ENCODE measurements around the gene RPS18. TPM values are rescaled to one million over a fixed set of nuclear protein-coding genes. Genes with fewer than 3 reads are reported as not detected.

RPS18 gene
- total and polyA plus RNA-seq, 2 of the 13 experiments (the other 11 are each of a cell fraction or from before 2014, with no cell fraction given) = 3,896 to 5,806 TPM

DNA sequence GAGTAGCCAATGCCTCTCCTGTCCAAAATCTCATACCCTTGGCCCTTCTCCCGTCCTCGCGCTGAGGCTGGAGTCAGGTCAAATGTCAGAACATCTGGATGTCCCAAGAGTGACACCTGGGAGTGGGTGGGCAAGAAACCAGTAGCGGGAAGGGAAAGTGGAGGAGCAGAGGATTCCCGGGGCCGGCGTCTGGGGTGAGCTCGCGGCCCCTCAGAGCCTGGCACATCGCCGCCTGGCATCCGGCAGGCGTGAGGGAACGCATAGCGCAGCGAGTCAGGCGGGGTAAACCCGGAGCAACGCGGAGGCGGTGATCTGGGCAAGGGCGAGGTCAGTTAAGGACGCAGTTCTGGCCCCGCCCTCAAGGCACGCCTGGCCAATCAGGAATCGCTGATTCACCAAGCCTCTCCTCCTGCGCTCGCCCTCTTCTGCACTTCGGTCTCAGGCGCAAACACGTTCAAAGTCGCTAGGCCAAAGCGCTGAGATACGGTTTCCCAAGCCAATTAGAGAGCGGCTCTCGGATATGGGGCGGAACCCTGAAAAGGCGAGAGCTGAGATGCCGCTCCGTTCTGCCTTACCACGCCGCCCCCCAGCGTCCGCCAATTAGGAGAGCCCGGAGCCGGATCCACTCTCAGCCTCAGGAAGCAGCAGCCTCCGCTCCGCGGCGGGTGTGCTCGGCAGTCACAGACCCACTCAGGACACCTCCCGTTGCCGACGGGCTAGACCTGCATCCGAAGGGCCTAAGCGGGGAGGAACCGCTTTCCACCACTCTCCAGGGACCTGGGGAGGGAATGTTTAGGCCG is 22.7 kb upstream of the RPS18 start (continued):
- TF ChIP-seq, protein P1, sequence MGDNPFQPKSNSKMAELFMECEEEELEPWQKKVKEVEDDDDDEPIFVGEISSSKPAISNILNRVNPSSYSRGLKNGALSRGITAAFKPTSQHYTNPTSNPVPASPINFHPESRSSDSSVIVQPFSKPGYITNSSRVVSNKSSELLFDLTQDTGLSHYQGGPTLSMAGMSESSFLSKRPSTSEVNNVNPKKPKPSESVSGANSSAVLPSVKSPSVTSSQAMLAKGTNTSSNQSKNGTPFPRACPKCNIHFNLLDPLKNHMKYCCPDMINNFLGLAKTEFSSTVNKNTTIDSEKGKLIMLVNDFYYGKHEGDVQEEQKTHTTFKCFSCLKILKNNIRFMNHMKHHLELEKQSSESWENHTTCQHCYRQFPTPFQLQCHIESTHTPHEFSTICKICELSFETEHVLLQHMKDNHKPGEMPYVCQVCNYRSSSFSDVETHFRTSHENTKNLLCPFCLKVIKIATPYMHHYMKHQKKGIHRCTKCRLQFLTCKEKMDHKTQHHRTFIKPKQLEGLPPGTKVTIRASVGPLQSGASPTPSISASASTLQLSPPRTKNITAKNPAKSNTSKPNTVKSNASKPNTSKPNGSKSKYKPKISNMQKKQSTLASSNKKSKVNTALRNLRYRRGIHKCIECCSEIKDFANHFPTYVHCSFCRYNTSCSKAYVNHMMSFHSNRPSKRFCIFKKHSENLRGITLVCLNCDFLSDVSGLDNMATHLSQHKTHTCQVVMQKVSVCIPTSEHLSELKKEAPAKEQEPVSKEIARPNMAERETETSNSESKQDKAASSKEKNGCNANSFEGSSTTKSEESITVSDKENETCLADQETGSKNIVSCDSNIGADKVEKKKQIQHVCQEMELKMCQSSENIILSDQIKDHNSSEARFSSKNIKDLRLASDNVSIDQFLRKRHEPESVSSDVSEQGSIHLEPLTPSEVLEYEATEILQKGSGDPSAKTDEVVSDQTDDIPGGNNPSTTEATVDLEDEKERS (CRISPR knock-in tag; IDR thresholded peaks at IDR 0.05) = peak; percentile 68
- TF ChIP-seq HCFC1 (IDR thresholded peaks at IDR 0.05; ENCODE audit: low read depth, low read length) = peak; percentile 16
- peak; percentile 100 for TF ChIP-seq RXRB (CRISPR knock-in tag; IDR thresholded peaks at IDR 0.05; ENCODE audit: borderline replicate concordance)
- 0 out of 2 replicates have a peak, but pooled peaks have one; percentile 40 for TF ChIP-seq ZZZ3 (CRISPR knock-in tag; IDR thresholded peaks at IDR 0.05; ENCODE audit: borderline replicate concordance)
- TF ChIP-seq ZNF234 (CRISPR knock-in tag; conservative IDR thresholded peaks at IDR 0.05) = 0 out of 2 replicates have a peak, but pooled peaks have one; percentile 63
- TF ChIP-seq HOXD1 (CRISPR knock-in tag; IDR thresholded peaks at IDR 0.05) = peak; percentile 69
- TF ChIP-seq PAWR (CRISPR knock-in tag; IDR thresholded peaks at IDR 0.05; ENCODE audit: borderline replicate concordance) = peak; percentile 90; the same call in 1 of the 2 replicates
- 0 out of 2 replicates have a peak, but pooled peaks have one; percentile 62 for TF ChIP-seq ZNF232 (CRISPR knock-in tag; IDR thresholded peaks at IDR 0.05; ENCODE audit: borderline replicate concordance)
- TF ChIP-seq ZNF790 (CRISPR knock-in tag; IDR thresholded peaks at IDR 0.05; ENCODE audit: borderline replicate concordance) = peak; percentile 84; the same call in 1 of the 2 replicates
- TF ChIP-seq PHF5A (CRISPR knock-in tag; IDR thresholded peaks at IDR 0.05; ENCODE audit: low read depth, unreplicated experiment) = peak; percentile 62
- TF ChIP-seq, protein P2, sequence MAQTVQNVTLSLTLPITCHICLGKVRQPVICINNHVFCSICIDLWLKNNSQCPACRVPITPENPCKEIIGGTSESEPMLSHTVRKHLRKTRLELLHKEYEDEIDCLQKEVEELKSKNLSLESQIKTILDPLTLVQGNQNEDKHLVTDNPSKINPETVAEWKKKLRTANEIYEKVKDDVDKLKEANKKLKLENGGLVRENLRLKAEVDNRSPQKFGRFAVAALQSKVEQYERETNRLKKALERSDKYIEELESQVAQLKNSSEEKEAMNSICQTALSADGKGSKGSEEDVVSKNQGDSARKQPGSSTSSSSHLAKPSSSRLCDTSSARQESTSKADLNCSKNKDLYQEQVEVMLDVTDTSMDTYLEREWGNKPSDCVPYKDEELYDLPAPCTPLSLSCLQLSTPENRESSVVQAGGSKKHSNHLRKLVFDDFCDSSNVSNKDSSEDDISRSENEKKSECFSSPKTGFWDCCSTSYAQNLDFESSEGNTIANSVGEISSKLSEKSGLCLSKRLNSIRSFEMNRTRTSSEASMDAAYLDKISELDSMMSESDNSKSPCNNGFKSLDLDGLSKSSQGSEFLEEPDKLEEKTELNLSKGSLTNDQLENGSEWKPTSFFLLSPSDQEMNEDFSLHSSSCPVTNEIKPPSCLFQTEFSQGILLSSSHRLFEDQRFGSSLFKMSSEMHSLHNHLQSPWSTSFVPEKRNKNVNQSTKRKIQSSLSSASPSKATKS (CRISPR knock-in tag; IDR thresholded peaks at IDR 0.05) = no peak
- no peak for TF ChIP-seq TCF7 (IDR thresholded peaks at IDR 0.05; ENCODE audit: low read depth)
- TF ChIP-seq HNRNPUL1 (IDR thresholded peaks at IDR 0.05; ENCODE audit: low read depth, low read length) = no peak
- TF ChIP-seq, protein P3, sequence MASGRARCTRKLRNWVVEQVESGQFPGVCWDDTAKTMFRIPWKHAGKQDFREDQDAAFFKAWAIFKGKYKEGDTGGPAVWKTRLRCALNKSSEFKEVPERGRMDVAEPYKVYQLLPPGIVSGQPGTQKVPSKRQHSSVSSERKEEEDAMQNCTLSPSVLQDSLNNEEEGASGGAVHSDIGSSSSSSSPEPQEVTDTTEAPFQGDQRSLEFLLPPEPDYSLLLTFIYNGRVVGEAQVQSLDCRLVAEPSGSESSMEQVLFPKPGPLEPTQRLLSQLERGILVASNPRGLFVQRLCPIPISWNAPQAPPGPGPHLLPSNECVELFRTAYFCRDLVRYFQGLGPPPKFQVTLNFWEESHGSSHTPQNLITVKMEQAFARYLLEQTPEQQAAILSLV (CRISPR knock-in tag; IDR thresholded peaks at IDR 0.05; ENCODE audit: borderline replicate concordance) = no peak
- TF ChIP-seq, protein P4, sequence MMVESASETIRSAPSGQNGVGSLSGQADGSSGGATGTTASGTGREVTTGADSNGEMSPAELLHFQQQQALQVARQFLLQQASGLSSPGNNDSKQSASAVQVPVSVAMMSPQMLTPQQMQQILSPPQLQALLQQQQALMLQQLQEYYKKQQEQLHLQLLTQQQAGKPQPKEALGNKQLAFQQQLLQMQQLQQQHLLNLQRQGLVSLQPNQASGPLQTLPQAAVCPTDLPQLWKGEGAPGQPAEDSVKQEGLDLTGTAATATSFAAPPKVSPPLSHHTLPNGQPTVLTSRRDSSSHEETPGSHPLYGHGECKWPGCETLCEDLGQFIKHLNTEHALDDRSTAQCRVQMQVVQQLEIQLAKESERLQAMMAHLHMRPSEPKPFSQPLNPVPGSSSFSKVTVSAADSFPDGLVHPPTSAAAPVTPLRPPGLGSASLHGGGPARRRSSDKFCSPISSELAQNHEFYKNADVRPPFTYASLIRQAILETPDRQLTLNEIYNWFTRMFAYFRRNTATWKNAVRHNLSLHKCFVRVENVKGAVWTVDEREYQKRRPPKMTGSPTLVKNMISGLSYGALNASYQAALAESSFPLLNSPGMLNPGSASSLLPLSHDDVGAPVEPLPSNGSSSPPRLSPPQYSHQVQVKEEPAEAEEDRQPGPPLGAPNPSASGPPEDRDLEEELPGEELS (CRISPR knock-in tag; IDR thresholded peaks at IDR 0.05) = no peak
- TF ChIP-seq TBX2 (CRISPR knock-in tag; IDR thresholded peaks at IDR 0.05; ENCODE audit: borderline replicate concordance) = peak; percentile 83; the same call in 1 of the 2 replicates

Measured in HepG2 (cell line).